DND-41 (cell line): Measurements from ENCODE around the gene KCNK4.

ENCODE experiments used
- ATAC-seq: fragments of 200-7000 bp; cut with Tn5 transposase; 3 replicates; pipeline ENCODE4 v1.9.1; 2021; ENCODE audit warnings: low read depth; ENCODE audit not compliant: insufficient read depth
- DNase-seq: peaks from one replicate; pipeline ENCODE4 v3.0.0-alpha.2; 2020
- H2AFZ ChIP-seq: 2 replicates; pipeline ENCODE4 v1.6.0; 2012; ENCODE audit warnings: low read depth, low read length
- H3K27ac ChIP-seq: 2 replicates; pipeline ENCODE4 v1.5.1; 2012; ENCODE audit warnings: low read length, inconsistent platforms
- H3K27me3 ChIP-seq: fragments of 200-600 bp; sonication (generic); 2 replicates; pipeline ENCODE4 v1.6.0; 2012; ENCODE audit warnings: low read length, mild to moderate bottlenecking, inconsistent platforms; ENCODE audit not compliant: insufficient read depth, poor library complexity
- H3K36me3 ChIP-seq: 2 replicates; pipeline ENCODE4 v1.5.1; 2012; ENCODE audit warnings: low read length, inconsistent platforms; ENCODE audit not compliant: insufficient read depth
- H3K4me1 ChIP-seq: 2 replicates; pipeline ENCODE4 v1.5.1; 2012; ENCODE audit warnings: mild to moderate bottlenecking, low read length; ENCODE audit not compliant: insufficient read depth
- H3K4me2 ChIP-seq: 2 replicates; pipeline ENCODE4 v1.6.0; 2012; ENCODE audit warnings: mild to moderate bottlenecking, moderate library complexity, low read length, inconsistent platforms; ENCODE audit not compliant: insufficient read depth
- H3K4me3 ChIP-seq, 2 experiments: fragments of 200-600 bp in 1 of 2; shearing (Covaris generic) in 1 of 2; 2 replicates each; pipeline ENCODE4 v1.5.1; 2012 to 2016; ENCODE audit warnings: inconsistent platforms in 2 of 2, low read length in 2 of 2, mild to moderate bottlenecking in 2 of 2, low read depth in 1 of 2, moderate library complexity in 1 of 2
- H3K79me2 ChIP-seq: 2 replicates; pipeline ENCODE4 v1.6.0; 2012; ENCODE audit warnings: low read length, inconsistent platforms; ENCODE audit not compliant: insufficient read depth
- H3K9ac ChIP-seq: 2 replicates; pipeline ENCODE4 v1.6.0; 2012; ENCODE audit warnings: low read depth, mild to moderate bottlenecking, inconsistent platforms, low read length, moderate library complexity
- H3K9me3 ChIP-seq: 2 replicates; pipeline ENCODE4 v1.5.1; 2012; ENCODE audit warnings: low read length, moderate library complexity, mild to moderate bottlenecking, inconsistent platforms; ENCODE audit not compliant: insufficient read depth, severe bottlenecking
- H4K20me1 ChIP-seq: 2 replicates; pipeline ENCODE4 v1.6.0; 2012; ENCODE audit warnings: low read length; ENCODE audit not compliant: insufficient read depth
- CTCF ChIP-seq: IDR thresholded peaks from 2 replicates; pipeline ENCODE4 v1.5.1; 2012; ENCODE audit warnings: borderline replicate concordance, low read length, moderate library complexity, mild to moderate bottlenecking; ENCODE audit not compliant: poor library complexity, severe bottlenecking; ENCODE audit errors: extremely low read depth
- EZH2 ChIP-seq: IDR thresholded peaks from 3 replicates; pipeline ENCODE4 v1.6.1; 2012; ENCODE audit warnings: borderline replicate concordance, low read depth, mild to moderate bottlenecking, moderate library complexity, low read length, inconsistent platforms; ENCODE audit not compliant: severe bottlenecking

KCNK4 gene

GRCh38 chr11:64244107-64244506 lies 47.0 kb upstream of the KCNK4 start:
- peak overlapping the region; percentile 52; the same call in 1 of the 2 replicates for H3K27ac ChIP-seq
- no peak overlapping the region for H3K4me3 ChIP-seq
- H3K27me3 ChIP-seq = no peaks in the 10 kb centered on the region
- H3K9me3 ChIP-seq = no peaks in the 10 kb centered on the region
- peaks cover 31% of the 10 kb centered on the region for H4K20me1 ChIP-seq
- H3K9ac ChIP-seq = no peak overlapping the region; the same call in 1 of the 2 replicates
- H3K79me2 ChIP-seq = peaks cover 46% of the 10 kb centered on the region
- H3K4me1 ChIP-seq = peaks cover 61% of the 10 kb centered on the region
- peaks cover 37% of the 10 kb centered on the region for H3K36me3 ChIP-seq
- ATAC-seq (no peak), DNase-seq (no peak)
- H3K4me2 ChIP-seq = peak overlapping the region; percentile 93; the same call in 1 of the 2 replicates
- TF ChIP-seq EZH2 = no peak
- no peak for TF ChIP-seq CTCF
- H2AFZ ChIP-seq = no peak overlapping the region

GRCh38 chr11:64244966-64245365 lies 46.1 kb upstream of the KCNK4 start:
- H3K79me2 ChIP-seq = peaks cover 46% of the 10 kb centered on the region
- H3K9me3 ChIP-seq = no peaks in the 10 kb centered on the region
- TF ChIP-seq CTCF (no peak), EZH2 (no peak)
- H3K4me3 ChIP-seq = peak overlapping the region; percentile 82 to 90; a peak in 3 of 4 replicates
- H4K20me1 ChIP-seq = peaks cover 31% of the 10 kb centered on the region
- H3K9ac ChIP-seq = peak overlapping the region; percentile 83
- H3K4me1 ChIP-seq = peaks cover 54% of the 10 kb centered on the region
- H3K27me3 ChIP-seq = no peaks in the 10 kb centered on the region
- ATAC-seq = no peak
- DNase-seq = peak; percentile 44
- H3K4me2 ChIP-seq = peak overlapping the region; percentile 93
- H3K36me3 ChIP-seq = peaks cover 31% of the 10 kb centered on the region
- peak overlapping the region; percentile 91 for H3K27ac ChIP-seq
- no peak overlapping the region for H2AFZ ChIP-seq

- DNase-seq (peak; percentile 78), ATAC-seq (peak; percentile 11)
- Histone ChIP-seq H3K9me3 (no peaks in the 10 kb centered on the region), H3K4me1 (peaks cover 52% of the 10 kb centered on the region), H4K20me1 (peaks cover 31% of the 10 kb centered on the region), H3K9ac (peak overlapping the region; percentile 83), H3K27me3 (no peaks in the 10 kb centered on the region), H2AFZ (peak overlapping the region; percentile 71; the same call in 1 of the 2 replicates), H3K27ac (peak overlapping the region; percentile 91), H3K4me3 (peak overlapping the region; percentile 82 to 90; a peak in 3 of 4 replicates), H3K4me2 (peak overlapping the region; percentile 93), H3K36me3 (peaks cover 30% of the 10 kb centered on the region), H3K79me2 (peaks cover 46% of the 10 kb centered on the region)
- TF ChIP-seq EZH2 = no peak
- no peak for TF ChIP-seq CTCF
Measured at GRCh38 chr11:64245401-64245796, 45.7 kb upstream of the KCNK4 start.
